ENCODE measurements around the gene PDE7B. TPM values are rescaled to one million over a fixed set of nuclear protein-coding genes. Genes with fewer than 3 reads are reported as not detected.

Gene PDE7B
- total and polyA plus RNA-seq, 2 of the 13 experiments (the other 11 are each of a cell fraction or from before 2014, with no cell fraction given) = not detected

DNA sequence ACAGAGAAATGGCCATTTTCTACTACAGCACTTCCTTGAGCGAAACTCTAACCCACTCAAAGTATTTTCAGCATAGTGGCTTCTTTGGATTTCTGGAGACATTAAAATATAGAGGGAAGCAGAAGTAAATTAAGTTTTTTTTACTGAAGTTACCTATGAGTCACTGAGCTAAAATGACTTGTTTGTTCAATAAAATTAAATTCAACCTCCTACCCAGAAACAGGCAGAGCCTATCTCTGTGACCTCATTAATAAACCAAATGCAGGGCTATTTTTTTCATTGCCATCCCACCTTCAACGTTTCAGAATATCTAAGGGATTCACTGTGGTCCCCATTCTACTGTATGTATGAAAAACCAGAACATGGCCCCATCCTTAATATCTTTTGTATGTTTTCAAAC is 265.6 kb downstream of the PDE7B start:
- no peak overlapping the region for H3K4me2 ChIP-seq (ENCODE audit: low read depth, low read length)
- no peaks in the 10 kb centered on the region for H3K4me1 ChIP-seq (ENCODE audit: insufficient read depth, low read length)
- no peak for TF ChIP-seq JARID2 (CRISPR knock-in tag; IDR thresholded peaks at IDR 0.05; ENCODE audit: insufficient replicate concordance)
- TF ChIP-seq, protein P1, sequence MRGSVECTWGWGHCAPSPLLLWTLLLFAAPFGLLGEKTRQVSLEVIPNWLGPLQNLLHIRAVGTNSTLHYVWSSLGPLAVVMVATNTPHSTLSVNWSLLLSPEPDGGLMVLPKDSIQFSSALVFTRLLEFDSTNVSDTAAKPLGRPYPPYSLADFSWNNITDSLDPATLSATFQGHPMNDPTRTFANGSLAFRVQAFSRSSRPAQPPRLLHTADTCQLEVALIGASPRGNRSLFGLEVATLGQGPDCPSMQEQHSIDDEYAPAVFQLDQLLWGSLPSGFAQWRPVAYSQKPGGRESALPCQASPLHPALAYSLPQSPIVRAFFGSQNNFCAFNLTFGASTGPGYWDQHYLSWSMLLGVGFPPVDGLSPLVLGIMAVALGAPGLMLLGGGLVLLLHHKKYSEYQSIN (CRISPR knock-in tag; IDR thresholded peaks at IDR 0.05; ENCODE audit: borderline replicate concordance) = no peak
- TF ChIP-seq ZNF605 (CRISPR knock-in tag; IDR thresholded peaks at IDR 0.05) = no peak
- TF ChIP-seq, protein P2, sequence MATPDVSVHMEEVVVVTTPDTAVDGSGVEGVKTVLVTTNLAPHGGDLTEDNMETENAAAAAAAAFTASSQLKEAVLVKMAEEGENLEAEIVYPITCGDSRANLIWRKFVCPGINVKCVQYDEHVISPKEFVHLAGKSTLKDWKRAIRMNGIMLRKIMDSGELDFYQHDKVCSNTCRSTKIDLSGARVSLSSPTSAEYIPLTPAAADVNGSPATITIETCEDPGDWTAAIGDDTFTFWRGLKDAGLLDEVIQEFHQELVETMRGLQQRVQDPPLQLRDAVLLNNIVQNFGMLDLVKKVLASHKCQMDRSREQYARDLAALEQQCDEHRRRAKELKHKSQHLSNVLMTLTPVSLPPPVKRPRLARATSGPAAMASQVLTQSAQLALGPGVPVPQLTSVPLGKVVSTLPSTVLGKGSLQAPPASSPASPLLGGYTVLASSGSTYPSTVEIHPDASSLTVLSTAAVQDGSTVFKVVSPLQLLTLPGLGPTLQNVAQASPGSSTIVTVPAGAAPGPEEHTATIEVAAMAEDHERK (CRISPR knock-in tag; IDR thresholded peaks at IDR 0.05; ENCODE audit: low read depth) = no peak
- no peak for TF ChIP-seq MTA3 (CRISPR knock-in tag; IDR thresholded peaks at IDR 0.05)
- TF ChIP-seq, protein P3, sequence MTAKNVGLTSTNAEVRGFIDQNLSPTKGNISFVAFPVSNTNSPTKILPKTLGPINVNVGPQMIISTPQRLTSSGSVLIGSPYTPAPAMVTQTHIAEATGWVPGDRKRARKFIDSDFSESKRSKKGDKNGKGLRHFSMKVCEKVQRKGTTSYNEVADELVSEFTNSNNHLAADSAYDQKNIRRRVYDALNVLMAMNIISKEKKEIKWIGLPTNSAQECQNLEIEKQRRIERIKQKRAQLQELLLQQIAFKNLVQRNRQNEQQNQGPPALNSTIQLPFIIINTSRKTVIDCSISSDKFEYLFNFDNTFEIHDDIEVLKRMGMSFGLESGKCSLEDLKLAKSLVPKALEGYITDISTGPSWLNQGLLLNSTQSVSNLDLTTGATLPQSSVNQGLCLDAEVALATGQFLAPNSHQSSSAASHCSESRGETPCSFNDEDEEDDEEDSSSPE (CRISPR knock-in tag; IDR thresholded peaks at IDR 0.05) = no peak
- no peak for TF ChIP-seq KLF12 (CRISPR knock-in tag; IDR thresholded peaks at IDR 0.05; ENCODE audit: borderline replicate concordance)
- no peak for TF ChIP-seq ZNF256 (CRISPR knock-in tag; conservative IDR thresholded peaks at IDR 0.05)
- WGBS (ENCODE audit: low lambda C conversion rate) = 3% methylated on average over 2 of the region's 2 CpGs
- no peak overlapping the region for H3K9ac ChIP-seq (ENCODE audit: insufficient read depth, low read depth, low read length)
- no peak overlapping the region for H3K27ac ChIP-seq (ENCODE audit: extremely low read length, insufficient read depth, low read length)
- no peaks in the 10 kb centered on the region for H3K27me3 ChIP-seq (ENCODE audit: control insufficient read depth in 1 of 2, insufficient read depth in 2 of 2, low read length in 2 of 2)
- H3K4me3 ChIP-seq (replicated peaks in 1 of 3; ENCODE audit: insufficient read depth in 1 of 3, low read depth in 2 of 3, low read length in 3 of 3) = no peak overlapping the region
- no peaks in the 10 kb centered on the region for H3K36me3 ChIP-seq (replicated peaks in 1 of 2; ENCODE audit: control insufficient read depth in 1 of 2, insufficient read depth in 2 of 2, low read length in 2 of 2)
- in situ Hi-C loops (cut with HindIII; ENCODE audit: extremely low pct_ligation_motif_present, low pct_unique_long_range_greater_than_20kb) (no loop called here), intact Hi-C loops (cut with micrococcal nuclease; ENCODE audit: unreplicated experiment) (no loop called here)
- H4K20me1 ChIP-seq (ENCODE audit: insufficient read depth, low read length) = no peaks in the 10 kb centered on the region
- POLR2A ChIA-PET = no interaction called here
- no peaks in the 10 kb centered on the region for H3K9me3 ChIP-seq (ENCODE audit: low read length)
- no TSS peak for BruUV-seq (replicated peaks)
- DNase-seq (ENCODE audit: low spot score) = no peak
- CTCF ChIA-PET (ENCODE audit: low intra/inter-chr PET ratio, low total read pairs) = no interaction called here
- H2AFZ ChIP-seq (ENCODE audit: low read length) = no peak overlapping the region
- FAIRE-seq = no peak
- no peaks in the 10 kb centered on the region for H3K79me2 ChIP-seq (ENCODE audit: insufficient read depth, low read length)
- ATAC-seq = no peak
